Neutrophil (primary cell): ENCODE data around the gene MARCHF4.
"Not testable (repeated sequence)": the region's sequence is repeated elsewhere in the genome, so short reads cannot be mapped to it uniquely, and the experiment has no call there.

Source experiments
- H3K27ac ChIP-seq: fragments of 200-600 bp; sonication (generic); 2 replicates; pipeline ENCODE4 v1.5.1; 2016; ENCODE audit warnings: mild to moderate bottlenecking, moderate library complexity
- H3K27me3 ChIP-seq: fragments of 200-600 bp; sonication (generic); 2 replicates; pipeline ENCODE4 v1.6.0; 2016; ENCODE audit warnings: mild to moderate bottlenecking
- H3K36me3 ChIP-seq: fragments of 200-600 bp; sonication (generic); 2 replicates; pipeline ENCODE4 v1.5.1; 2017
- H3K4me1 ChIP-seq, 2 experiments: fragments of 200-600 bp in 1 of 2; sonication (generic) in 1 of 2; 1 replicate in 1 of 2; 2 replicates in 1 of 2; pipeline versions ENCODE4 v1.5.1 to v1.6.1; 2013 to 2016; ENCODE audit warnings: low read depth in 1 of 2, low read length in 1 of 2, mild to moderate bottlenecking in 1 of 2, moderate library complexity in 1 of 2; ENCODE audit not compliant: control insufficient read depth in 1 of 2, insufficient read depth in 1 of 2
- H3K4me3 ChIP-seq, 2 experiments: fragments of 200-600 bp in 1 of 2; sonication (generic) in 1 of 2; 1 replicate in 1 of 2; 2 replicates in 1 of 2; pipeline ENCODE4 v1.5.1; 2013 to 2016; ENCODE audit warnings: low read depth in 1 of 2, low read length in 1 of 2, mild to moderate bottlenecking in 1 of 2, moderate library complexity in 1 of 2
- H3K9me3 ChIP-seq: fragments of 200-600 bp; sonication (generic); 2 replicates; pipeline ENCODE4 v1.5.1; 2016
- CTCF ChIP-seq: fragments of 200-600 bp; sonication (generic); IDR thresholded peaks from 2 replicates; pipeline ENCODE4 v1.5.1; 2016; ENCODE audit warnings: antibody characterized with exemption

Gene MARCHF4

DNA sequence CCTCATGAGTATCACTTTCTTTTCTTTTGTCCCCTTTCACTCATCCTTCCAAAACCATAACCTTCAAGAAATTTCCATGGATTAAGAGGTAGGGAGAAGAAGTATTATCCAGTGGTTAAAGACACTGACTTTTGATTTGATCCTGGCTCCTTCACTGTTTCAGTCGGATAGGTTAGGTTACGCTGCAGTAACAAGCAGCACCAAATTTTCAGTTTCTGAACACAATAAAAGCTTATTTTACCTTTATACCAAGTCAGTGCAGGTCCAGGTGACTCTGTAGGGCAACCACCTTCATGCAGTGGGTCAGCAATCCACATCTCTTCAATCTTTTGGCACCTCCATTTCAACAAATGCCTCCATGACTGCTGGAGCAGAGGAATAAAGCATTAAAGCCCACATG lies 15.0 kb upstream of the MARCHF4 start:
- Histone ChIP-seq H3K4me1 (peaks cover 9 to 22% of the 10 kb centered on the region in 2 experiments), H3K9me3 (no peaks in the 10 kb centered on the region), H3K36me3 (no peaks in the 10 kb centered on the region), H3K4me3 (no peak overlapping the region), H3K27me3 (peaks cover 5% of the 10 kb centered on the region), H3K27ac (no peak overlapping the region)
- TF ChIP-seq CTCF, result no peak

DNA sequence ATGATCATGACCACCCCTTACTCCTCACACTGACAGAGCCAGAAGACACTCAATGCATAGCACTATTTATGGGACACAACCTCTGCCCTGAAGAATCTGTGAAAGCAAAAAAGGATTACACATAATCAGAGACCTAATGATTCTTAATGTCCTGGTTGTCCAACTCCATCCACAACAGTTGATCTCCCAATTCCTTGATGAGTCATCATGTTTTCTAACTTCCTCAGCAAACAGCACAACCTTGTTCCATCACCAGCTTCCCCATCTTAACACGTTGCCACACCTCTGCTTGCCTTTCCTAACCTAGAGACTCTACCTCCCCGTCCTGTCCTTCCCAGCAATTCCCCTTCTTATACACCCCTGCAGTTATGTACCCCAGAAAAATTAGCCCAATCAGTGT lies 13.2 kb upstream of the MARCHF4 start:
- peaks cover 18 to 39% of the 10 kb centered on the region in 2 experiments for H3K4me1 ChIP-seq
- no peaks in the 10 kb centered on the region for H3K9me3 ChIP-seq
- H3K36me3 ChIP-seq, result no peaks in the 10 kb centered on the region
- H3K4me3 ChIP-seq, result no peak overlapping the region
- no peak for TF ChIP-seq CTCF
- no peak overlapping the region for H3K27ac ChIP-seq
- peaks cover 5% of the 10 kb centered on the region for H3K27me3 ChIP-seq

DNA sequence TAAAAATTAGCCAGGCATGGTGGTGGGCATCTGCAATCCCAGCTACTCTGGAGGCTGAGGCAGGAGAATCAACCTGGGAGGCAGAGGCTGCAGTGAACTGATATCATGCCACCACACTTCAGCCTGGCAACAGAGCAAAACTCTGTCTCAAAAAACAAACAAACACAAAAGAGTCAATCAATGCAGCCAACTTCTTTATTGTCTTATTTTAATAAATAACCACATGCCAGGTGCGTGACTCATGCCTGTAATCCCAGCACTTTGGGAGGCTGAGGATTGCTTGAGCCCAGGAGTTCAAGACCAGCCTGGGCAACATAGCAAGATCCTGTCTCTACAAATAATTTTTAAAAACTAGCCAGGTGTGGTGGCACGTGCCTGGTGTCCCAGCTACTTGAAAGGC lies 12.1 kb upstream of the MARCHF4 start:
- H3K4me3 ChIP-seq, H3K27me3 ChIP-seq, H3K9me3 ChIP-seq, H3K36me3 ChIP-seq, H3K27ac ChIP-seq: not testable (repeated sequence)
- H3K4me1 ChIP-seq, result peaks cover 18 to 44% of the 10 kb centered on the region in 2 experiments

DNA sequence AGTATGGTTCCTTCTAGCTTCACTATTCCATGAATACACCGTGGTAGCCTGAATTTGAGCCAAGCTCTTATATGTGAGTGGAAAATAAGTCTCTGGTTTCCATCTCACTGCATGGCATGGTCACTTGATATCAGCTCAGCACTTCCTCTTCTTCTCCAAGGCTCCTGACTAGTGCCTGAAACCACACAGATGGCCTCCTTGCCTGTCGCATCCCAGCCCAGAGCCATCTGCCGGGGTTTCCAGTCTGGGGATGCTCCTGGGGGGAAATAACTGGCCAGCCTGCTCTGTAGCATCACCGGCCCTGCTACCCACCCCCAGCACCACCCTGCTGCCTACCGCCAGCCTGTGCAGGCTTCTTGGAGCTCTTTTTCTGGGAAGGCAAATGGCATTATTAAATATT lies 7.7 kb upstream of the MARCHF4 start:
- Histone ChIP-seq H3K36me3 (no peaks in the 10 kb centered on the region), H3K4me1 (peaks cover 9 to 31% of the 10 kb centered on the region in 2 experiments), H3K27ac (no peak overlapping the region), H3K4me3 (no peak overlapping the region), H3K27me3 (peaks cover 41% of the 10 kb centered on the region), H3K9me3 (no peaks in the 10 kb centered on the region)
- no peak for TF ChIP-seq CTCF

- H3K4me1 ChIP-seq, result peaks cover 0 to 12% of the 10 kb centered on the region in 2 experiments
- H3K9me3 ChIP-seq, result no peaks in the 10 kb centered on the region
- no peaks in the 10 kb centered on the region for H3K36me3 ChIP-seq
- H3K27me3 ChIP-seq, result peaks cover 88% of the 10 kb centered on the region
- TF ChIP-seq CTCF, result no peak
- no peak overlapping the region for H3K27ac ChIP-seq
- H3K4me3 ChIP-seq, result no peak overlapping the region
Observed at GRCh38 chr2:216375286-216375685, 3.0 kb upstream of the MARCHF4 start.

DNA sequence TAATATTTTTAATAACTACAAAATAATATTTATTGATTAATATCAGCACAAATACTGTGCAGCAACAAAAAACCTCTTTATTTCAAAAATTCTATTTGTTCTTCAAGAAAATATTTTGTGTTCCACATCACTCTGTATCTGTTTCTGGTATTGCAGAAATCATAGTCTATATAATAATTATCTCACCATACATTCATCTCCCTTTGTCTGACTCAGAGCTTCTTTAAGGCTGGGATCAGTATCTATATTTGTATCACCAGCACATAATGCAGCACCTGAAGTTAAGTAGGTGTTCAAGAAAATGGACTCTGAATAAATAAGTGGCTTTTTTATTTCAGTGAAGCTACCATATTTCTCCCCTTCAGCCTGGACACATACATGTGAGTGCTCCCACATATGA lies 1.6 kb upstream of the MARCHF4 start:
- no peaks in the 10 kb centered on the region for H3K9me3 ChIP-seq
- no peak for TF ChIP-seq CTCF
- peaks cover 0 to 6% of the 10 kb centered on the region in 2 experiments for H3K4me1 ChIP-seq
- no peak overlapping the region for H3K4me3 ChIP-seq
- no peaks in the 10 kb centered on the region for H3K36me3 ChIP-seq
- peaks cover 96% of the 10 kb centered on the region for H3K27me3 ChIP-seq
- H3K27ac ChIP-seq, result no peak overlapping the region
